ENCODE data around the gene EHHADH.

The EHHADH gene

DNA sequence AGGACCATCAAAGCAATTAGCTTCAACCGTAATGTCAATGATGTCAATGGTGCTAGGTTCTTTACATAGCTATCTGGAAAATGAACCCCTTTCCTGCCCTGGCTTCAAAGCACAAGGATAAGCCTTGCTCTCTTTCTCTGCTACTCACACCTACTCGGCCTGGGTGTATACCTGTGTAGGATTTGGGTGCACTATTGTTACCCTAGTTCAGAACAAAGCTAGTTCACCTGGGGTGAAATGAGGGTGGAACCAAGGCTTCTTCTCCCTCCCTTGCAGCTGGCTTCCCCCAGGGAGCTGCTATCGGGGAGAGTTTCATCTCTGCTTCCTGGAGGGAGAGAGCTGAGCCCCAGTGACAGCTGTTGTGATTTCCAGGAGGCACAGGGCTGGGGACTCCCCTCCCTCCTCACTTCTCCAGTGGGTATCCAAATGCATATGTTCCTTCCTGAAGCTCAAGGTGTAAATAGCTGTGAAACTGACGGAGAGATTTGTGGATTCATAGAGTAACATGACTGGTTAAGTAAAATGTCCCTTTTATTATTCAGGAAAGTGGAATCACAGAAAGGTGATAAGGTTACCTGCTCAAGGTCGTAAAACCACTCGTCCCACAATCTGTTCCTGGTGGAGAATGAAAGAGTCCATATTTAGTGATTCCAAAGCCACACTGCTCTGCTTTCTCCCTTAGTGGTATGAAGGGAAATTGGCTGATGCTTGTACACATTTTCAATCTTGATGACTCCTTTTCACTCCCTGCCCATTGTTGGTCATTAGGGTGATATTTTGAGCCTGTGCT, 89.2 kb downstream of the EHHADH start:
- no peak overlapping the region for H3K27ac ChIP-seq
- no peak overlapping the region for H3K4me3 ChIP-seq (ENCODE audit: low read depth, low read length)
- H3K27me3 ChIP-seq (replicated peaks), result no peaks in the 10 kb centered on the region
- in situ Hi-C loops (cut with HindIII; ENCODE audit: low pct_ligation_motif_present, low sequenced_read_pairs), result no loop called here
- DNase-seq, result no peak
- H3K36me3 ChIP-seq (replicated peaks), result no peaks in the 10 kb centered on the region
- TF ChIP-seq, protein P1, sequence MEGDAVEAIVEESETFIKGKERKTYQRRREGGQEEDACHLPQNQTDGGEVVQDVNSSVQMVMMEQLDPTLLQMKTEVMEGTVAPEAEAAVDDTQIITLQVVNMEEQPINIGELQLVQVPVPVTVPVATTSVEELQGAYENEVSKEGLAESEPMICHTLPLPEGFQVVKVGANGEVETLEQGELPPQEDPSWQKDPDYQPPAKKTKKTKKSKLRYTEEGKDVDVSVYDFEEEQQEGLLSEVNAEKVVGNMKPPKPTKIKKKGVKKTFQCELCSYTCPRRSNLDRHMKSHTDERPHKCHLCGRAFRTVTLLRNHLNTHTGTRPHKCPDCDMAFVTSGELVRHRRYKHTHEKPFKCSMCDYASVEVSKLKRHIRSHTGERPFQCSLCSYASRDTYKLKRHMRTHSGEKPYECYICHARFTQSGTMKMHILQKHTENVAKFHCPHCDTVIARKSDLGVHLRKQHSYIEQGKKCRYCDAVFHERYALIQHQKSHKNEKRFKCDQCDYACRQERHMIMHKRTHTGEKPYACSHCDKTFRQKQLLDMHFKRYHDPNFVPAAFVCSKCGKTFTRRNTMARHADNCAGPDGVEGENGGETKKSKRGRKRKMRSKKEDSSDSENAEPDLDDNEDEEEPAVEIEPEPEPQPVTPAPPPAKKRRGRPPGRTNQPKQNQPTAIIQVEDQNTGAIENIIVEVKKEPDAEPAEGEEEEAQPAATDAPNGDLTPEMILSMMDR (IDR thresholded peaks at IDR 0.05; ENCODE audit: low read depth, low read length, missing control alignments), result no peak

GRCh38 chr3:185162634-185163033, 91.2 kb downstream of the EHHADH start:
- Histone ChIP-seq H3K4me3 (ENCODE audit: low read depth, low read length) (no peak overlapping the region), H3K36me3 (replicated peaks) (no peaks in the 10 kb centered on the region), H3K27me3 (replicated peaks) (no peaks in the 10 kb centered on the region), H3K27ac (no peak overlapping the region)
- DNase-seq, result no peak
- in situ Hi-C loops (cut with HindIII; ENCODE audit: low pct_ligation_motif_present, low sequenced_read_pairs), result no loop called here
- TF ChIP-seq, protein P1 (IDR thresholded peaks at IDR 0.05; ENCODE audit: low read depth, low read length, missing control alignments), result no peak

GRCh38 chr3:185161761-185162160, 92.1 kb downstream of the EHHADH start:
- in situ Hi-C loops (cut with HindIII; ENCODE audit: low pct_ligation_motif_present, low sequenced_read_pairs), result no loop called here
- Histone ChIP-seq H3K27me3 (replicated peaks) (peaks cover 2% of the 10 kb centered on the region), H3K4me3 (ENCODE audit: low read depth, low read length) (no peak overlapping the region), H3K36me3 (replicated peaks) (no peaks in the 10 kb centered on the region), H3K27ac (no peak overlapping the region)
- TF ChIP-seq, protein P1 (IDR thresholded peaks at IDR 0.05; ENCODE audit: low read depth, low read length, missing control alignments), result no peak
- no peak for DNase-seq

- H3K36me3 ChIP-seq (replicated peaks), result no peaks in the 10 kb centered on the region
- DNase-seq, result no peak
- H3K4me3 ChIP-seq (ENCODE audit: low read depth, low read length), result no peak overlapping the region
- peaks cover 4% of the 10 kb centered on the region for H3K27me3 ChIP-seq (replicated peaks)
- TF ChIP-seq, protein P1 (IDR thresholded peaks at IDR 0.05; ENCODE audit: low read depth, low read length, missing control alignments), result no peak
- H3K27ac ChIP-seq, result no peak overlapping the region
- in situ Hi-C loops (cut with HindIII; ENCODE audit: low pct_ligation_motif_present, low sequenced_read_pairs), result no loop called here
Measured at GRCh38 chr3:185157347-185157746, 96.5 kb downstream of the EHHADH start.

GRCh38 chr3:185155678-185156077, 98.2 kb downstream of the EHHADH start:
- no peak overlapping the region for H3K4me3 ChIP-seq (ENCODE audit: low read depth, low read length)
- in situ Hi-C loops (cut with HindIII; ENCODE audit: low pct_ligation_motif_present, low sequenced_read_pairs), result no loop called here
- TF ChIP-seq, protein P1 (IDR thresholded peaks at IDR 0.05; ENCODE audit: low read depth, low read length, missing control alignments), result no peak
- H3K27me3 ChIP-seq (replicated peaks), result peaks cover 14% of the 10 kb centered on the region
- H3K27ac ChIP-seq, result no peak overlapping the region
- DNase-seq, result no peak
- H3K36me3 ChIP-seq (replicated peaks), result no peaks in the 10 kb centered on the region
